HEK293T (cell line): ENCODE measurements around the gene IMMT.

Source experiments
- ARNT ChIP-seq: fragments of 450-650 bp; IDR thresholded peaks from 2 replicates; pipeline ENCODE4 v1.6.1; 2017; ENCODE audit warnings: mild to moderate bottlenecking
- ELF4 ChIP-seq: fragments of 450-650 bp; IDR thresholded peaks from 2 replicates; pipeline ENCODE4 v1.6.1; 2017; ENCODE audit warnings: antibody characterized with exemption
- FOXK2 ChIP-seq: fragments of 450-650 bp; IDR thresholded peaks from 2 replicates; pipeline ENCODE4 v1.6.1; 2016; ENCODE audit warnings: mild to moderate bottlenecking
- FOXM1 ChIP-seq: fragments of 450-650 bp; IDR thresholded peaks from 2 replicates; pipeline ENCODE4 v1.6.1; 2017; ENCODE audit warnings: mild to moderate bottlenecking, borderline replicate concordance
- HDGF ChIP-seq: fragments of 450-650 bp; IDR thresholded peaks from 2 replicates; pipeline ENCODE4 v1.6.1; 2017; ENCODE audit warnings: antibody characterized with exemption, borderline replicate concordance
- SP1 ChIP-seq: fragments of 450-650 bp; IDR thresholded peaks from 2 replicates; pipeline ENCODE4 v1.6.1; 2017
- SUZ12 ChIP-seq: fragments of 450-650 bp; IDR thresholded peaks from 2 replicates; pipeline ENCODE4 v1.6.1; 2016; ENCODE audit warnings: mild to moderate bottlenecking
- TARDBP ChIP-seq: fragments of 450-650 bp; IDR thresholded peaks from 2 replicates; pipeline ENCODE4 v1.6.1; 2016

GRCh38 chr2:86213056-86213455, 17.8 kb upstream of the IMMT start:
- TF ChIP-seq ARNT (no peak), TARDBP (no peak), ELF4 (no peak), HDGF (no peak), SP1 (no peak), FOXK2 (no peak), SUZ12 (no peak), FOXM1 (no peak)
